HG03196 (cell line): ENCODE data around the gene SPATA31C1.
"Not testable (repeated sequence)": the region's sequence is repeated elsewhere in the genome, so short reads cannot be mapped to it uniquely, and the experiment has no call there.

Source experiments
- ATAC-seq: cut with Tn5 transposase; IDR thresholded peaks from one replicate; pipeline ENCODE4 v1.9.1; 2021; ENCODE audit not compliant: unreplicated experiment

SPATA31C1 gene

GRCh38 chr9:87934444-87934843 is 16.7 kb downstream of the SPATA31C1 start:
- not testable (repeated sequence) for ATAC-seq

- ATAC-seq, result not testable (repeated sequence)
Measured at GRCh38 chr9:87937352-87937751, 19.6 kb downstream of the SPATA31C1 start.

GRCh38 chr9:87937918-87938317 is 20.2 kb downstream of the SPATA31C1 start:
- ATAC-seq, result not testable (repeated sequence)

GRCh38 chr9:87938336-87938735 is 20.6 kb downstream of the SPATA31C1 start:
- not testable (repeated sequence) for ATAC-seq

GRCh38 chr9:87939096-87939495 is 21.3 kb downstream of the SPATA31C1 start:
- not testable (repeated sequence) for ATAC-seq

- no peak for ATAC-seq
Measured at GRCh38 chr9:87944096-87944495, 26.3 kb downstream of the SPATA31C1 start.

- ATAC-seq, result no peak
Measured at GRCh38 chr9:87944682-87945081, 26.9 kb downstream of the SPATA31C1 start.

GRCh38 chr9:87950296-87950695 is 32.5 kb downstream of the SPATA31C1 start:
- ATAC-seq, result no peak

- ATAC-seq, result no peak
Measured at GRCh38 chr9:87950765-87951488, 33.2 kb downstream of the SPATA31C1 start.

- no peak for ATAC-seq
Measured at GRCh38 chr9:87954230-87954629, 36.5 kb downstream of the SPATA31C1 start.

- no peak for ATAC-seq
Measured at GRCh38 chr9:87957839-87958238, 40.1 kb downstream of the SPATA31C1 start.

GRCh38 chr9:87958591-87958990 is 40.8 kb downstream of the SPATA31C1 start:
- no peak for ATAC-seq

GRCh38 chr9:87959916-87960581 is 42.3 kb downstream of the SPATA31C1 start:
- ATAC-seq, result no peak

- ATAC-seq, result no peak
Measured at GRCh38 chr9:87963770-87964169, 46.0 kb downstream of the SPATA31C1 start.

- ATAC-seq, result no peak
Measured at GRCh38 chr9:87964826-87965225, 47.1 kb downstream of the SPATA31C1 start.

- no peak for ATAC-seq
Measured at GRCh38 chr9:87968155-87968554, 50.4 kb downstream of the SPATA31C1 start.

- no peak for ATAC-seq
Measured at GRCh38 chr9:87970602-87971001, 52.8 kb downstream of the SPATA31C1 start.

- no peak for ATAC-seq
Measured at GRCh38 chr9:87973122-87973521, 55.4 kb downstream of the SPATA31C1 start.
